ENCODE measurements around the gene EPB41L2.

DNA sequence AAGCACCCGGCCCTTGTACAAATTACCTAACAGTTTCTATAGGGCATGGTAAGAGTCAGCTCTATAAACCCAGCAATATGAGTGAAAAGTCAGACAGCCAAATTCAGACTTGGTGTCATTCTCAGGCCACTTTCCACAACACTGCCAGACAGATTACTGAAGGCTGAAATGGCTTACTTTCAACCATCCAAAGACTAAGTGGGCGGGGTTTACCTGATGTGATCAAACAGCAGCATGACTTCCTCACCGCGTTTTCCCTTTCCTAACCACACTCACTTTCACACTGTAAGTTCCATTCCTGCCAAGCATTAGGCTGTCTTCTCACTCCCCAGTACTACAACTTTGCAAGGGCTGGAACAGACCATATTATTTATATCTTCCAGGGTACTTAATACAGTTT, 149.9 kb downstream of the EPB41L2 start:
- TF ChIP-seq CTCF (IDR thresholded peaks at IDR 0.05) (no peak), POLR2A (IDR thresholded peaks at IDR 0.05) (no peak)
